PC-3 (cell line): ENCODE results near the gene RSU1. TPM values are rescaled to one million over a fixed set of nuclear protein-coding genes. Genes with fewer than 3 reads are reported as not detected.

Experiments
- ATAC-seq: fragments of 200-7000 bp; cut with Tn5 transposase; 2 replicates; pipeline ENCODE4 v1.9.1; 2020; ENCODE audit warnings: mild to moderate bottlenecking, moderate library complexity
- BruUV-seq: library from RNA; stranded (reverse); fragments of 400-500 nt; replicated peaks from 2 replicates; lab custom pipeline; 2021; lab: Mats Ljungman, UMichigan
- CTCF ChIA-PET: fragments of 300-600 bp; sonication (Branson Sonifier 250); formaldehyde crosslinking; loops from one replicate; lab custom pipeline; 2022; ENCODE audit warnings: antibody characterized with exemption; lab: Charles Lee
- POLR2A ChIA-PET: fragments of 300-600 bp; sonication (Branson Sonifier 250); formaldehyde crosslinking; loops from one replicate; lab custom pipeline; 2022; ENCODE audit warnings: antibody characterized with exemption; ENCODE audit not compliant: unreplicated experiment; lab: Charles Lee
- DNase-seq: peaks from one replicate; pipeline ENCODE4 v3.0.0-alpha.2; 2015
- H2AFZ ChIP-seq: fragments of 300-600 bp; sonication (generic); 2 replicates; pipeline ENCODE4 v1.6.0; 2016; ENCODE audit warnings: antibody characterized with exemption, low read length
- H3F3A ChIP-seq: fragments of 300-600 bp; sonication (generic); one replicate; pipeline ENCODE4 v1.6.0; 2017; ENCODE audit warnings: antibody characterized with exemption, low read length, control low read depth, mild to moderate bottlenecking; ENCODE audit not compliant: unreplicated experiment
- H3K27ac ChIP-seq: fragments of 300-600 bp; sonication (generic); 2 replicates; pipeline ENCODE4 v1.5.1; 2016; ENCODE audit warnings: mild to moderate bottlenecking, low read length
- H3K27me3 ChIP-seq: fragments of 300-600 bp; sonication (generic); 2 replicates; pipeline ENCODE4 v1.6.1; 2016; ENCODE audit warnings: low read length, mixed read lengths
- H3K36me3 ChIP-seq: fragments of 300-600 bp; sonication (generic); 2 replicates; pipeline ENCODE4 v1.6.1; 2016; ENCODE audit warnings: low read depth, mixed run types, low read length, mixed read lengths
- H3K4me1 ChIP-seq: fragments of 300-600 bp; sonication (generic); 2 replicates; pipeline ENCODE4 v1.5.1; 2016; ENCODE audit warnings: low read length; ENCODE audit not compliant: insufficient read depth
- H3K4me2 ChIP-seq: fragments of 300-600 bp; sonication (generic); 2 replicates; pipeline ENCODE4 v1.6.0; 2016; ENCODE audit warnings: low read length
- H3K4me3 ChIP-seq: fragments of 300-600 bp; sonication (generic); 2 replicates; pipeline ENCODE4 v1.5.1; 2016; ENCODE audit warnings: mild to moderate bottlenecking, low read length, mixed read lengths
- H3K79me2 ChIP-seq: fragments of 300-600 bp; sonication (generic); 2 replicates; pipeline ENCODE4 v1.6.1; 2017; ENCODE audit warnings: low read length, mixed read lengths
- H3K9ac ChIP-seq: fragments of 300-600 bp; sonication (generic); 2 replicates; pipeline ENCODE4 v1.6.0; 2016; ENCODE audit warnings: mild to moderate bottlenecking, low read length
- H3K9me2 ChIP-seq: fragments of 300-600 bp; sonication (generic); replicated peaks from 2 replicates; pipeline ENCODE4 v1.6.1; 2016; ENCODE audit warnings: mixed run types, low read length, mixed read lengths
- H3K9me3 ChIP-seq: fragments of 300-600 bp; sonication (generic); 2 replicates; pipeline ENCODE4 v1.6.1; 2016; ENCODE audit warnings: low read length, mixed read lengths
- H4K20me1 ChIP-seq: fragments of 300-600 bp; sonication (generic); 2 replicates; pipeline ENCODE4 v1.6.1; 2016; ENCODE audit warnings: low read length, mixed read lengths
- EZH2 ChIP-seq: fragments of 300-600 bp; sonication (generic); IDR thresholded peaks from one replicate; pipeline ENCODE4 v1.6.1; 2017; ENCODE audit warnings: antibody characterized with exemption, mild to moderate bottlenecking, low read length; ENCODE audit not compliant: unreplicated experiment
- EZH2phosphoT487 ChIP-seq: fragments of 300-600 bp; sonication (generic); IDR thresholded peaks from 2 replicates; pipeline ENCODE4 v1.6.1; 2018; ENCODE audit warnings: mild to moderate bottlenecking, antibody characterized with exemption, low read length, borderline replicate concordance
- intact Hi-C: fragments of 100-400 bp; cut with micrococcal nuclease; formaldehyde crosslinking; loops from 2 replicates; pipeline ENCODE4 v1.9.0; 2023
- total RNA-seq: library from RNA; depleted of rRNA; stranded (reverse); fragments of >200 nt; gene quantifications from 2 replicates; pipeline ENCODE4 v1.2.3, GENCODE V29; 2014
- TF ChIP-seq, protein P1 (sequence below): fragments of 300-600 bp; sonication (generic); conservative IDR thresholded peaks from 2 replicates; pipeline ENCODE4 v1.5.1; 2017; ENCODE audit warnings: antibody characterized with exemption, low read depth, mild to moderate bottlenecking, low read length

RSU1 gene
- total RNA-seq, 1 experiment from 2014 or later, result 21.2 TPM

DNA sequence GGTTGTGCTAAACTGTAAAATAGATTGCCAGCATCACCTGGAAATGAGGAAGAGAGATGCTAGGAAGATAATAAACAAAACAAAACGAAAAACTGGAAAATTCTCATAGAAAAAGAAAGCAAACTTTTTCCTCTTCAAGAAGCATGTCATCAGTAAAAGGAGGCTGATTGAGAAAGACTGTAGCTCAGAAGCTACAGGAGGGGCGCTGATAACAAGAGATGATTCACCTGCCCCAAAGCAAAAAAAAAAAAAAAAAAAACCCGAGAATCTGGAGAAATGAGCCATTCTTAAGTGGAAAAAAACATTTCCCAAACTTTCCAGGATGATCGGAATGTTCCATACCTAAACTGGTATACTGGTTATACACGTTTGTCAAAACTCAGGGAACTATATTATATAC, 165.1 kb downstream of the RSU1 start:
- H3K4me2 ChIP-seq, result no peak overlapping the region
- TF ChIP-seq EZH2phosphoT487, result no peak
- TF ChIP-seq, protein P1, sequence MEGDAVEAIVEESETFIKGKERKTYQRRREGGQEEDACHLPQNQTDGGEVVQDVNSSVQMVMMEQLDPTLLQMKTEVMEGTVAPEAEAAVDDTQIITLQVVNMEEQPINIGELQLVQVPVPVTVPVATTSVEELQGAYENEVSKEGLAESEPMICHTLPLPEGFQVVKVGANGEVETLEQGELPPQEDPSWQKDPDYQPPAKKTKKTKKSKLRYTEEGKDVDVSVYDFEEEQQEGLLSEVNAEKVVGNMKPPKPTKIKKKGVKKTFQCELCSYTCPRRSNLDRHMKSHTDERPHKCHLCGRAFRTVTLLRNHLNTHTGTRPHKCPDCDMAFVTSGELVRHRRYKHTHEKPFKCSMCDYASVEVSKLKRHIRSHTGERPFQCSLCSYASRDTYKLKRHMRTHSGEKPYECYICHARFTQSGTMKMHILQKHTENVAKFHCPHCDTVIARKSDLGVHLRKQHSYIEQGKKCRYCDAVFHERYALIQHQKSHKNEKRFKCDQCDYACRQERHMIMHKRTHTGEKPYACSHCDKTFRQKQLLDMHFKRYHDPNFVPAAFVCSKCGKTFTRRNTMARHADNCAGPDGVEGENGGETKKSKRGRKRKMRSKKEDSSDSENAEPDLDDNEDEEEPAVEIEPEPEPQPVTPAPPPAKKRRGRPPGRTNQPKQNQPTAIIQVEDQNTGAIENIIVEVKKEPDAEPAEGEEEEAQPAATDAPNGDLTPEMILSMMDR, result no peak
- TF ChIP-seq EZH2, result no peak

DNA sequence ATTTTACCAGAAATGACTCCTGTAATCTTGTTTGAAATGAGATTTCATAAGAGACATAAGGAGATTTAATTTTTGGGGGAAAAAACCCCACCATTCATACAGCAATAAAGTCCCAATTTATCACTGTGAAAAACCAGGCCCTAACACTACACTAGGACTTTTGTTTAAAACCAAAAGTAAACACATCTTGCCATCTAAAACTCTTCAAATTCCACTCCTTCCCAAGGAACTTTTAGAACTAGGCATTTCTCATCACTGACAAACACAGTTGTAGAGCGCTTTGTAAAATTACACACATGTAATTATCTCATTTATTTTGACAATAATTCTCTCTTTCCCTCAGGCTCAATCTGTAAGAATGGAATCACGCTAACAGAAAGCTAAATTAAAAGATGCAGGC, 167.5 kb downstream of the RSU1 start:
- TF ChIP-seq EZH2phosphoT487 (no peak), EZH2 (no peak)
- TF ChIP-seq, protein P1, result no peak
- H3F3A ChIP-seq, result no peaks in the 10 kb centered on the region
- intact Hi-C loops, result no loop called here
- BruUV-seq, result no TSS peak
- H3K27ac ChIP-seq, result no peak overlapping the region
- H4K20me1 ChIP-seq, result no peaks in the 10 kb centered on the region
- DNase-seq (no peak), ATAC-seq (no peak)
- H3K9ac ChIP-seq, result no peak overlapping the region
- ChIA-PET CTCF (no interaction called here), POLR2A (no interaction called here)
- no peaks in the 10 kb centered on the region for H3K9me2 ChIP-seq
- H3K36me3 ChIP-seq, result no peaks in the 10 kb centered on the region
- no peaks in the 10 kb centered on the region for H3K27me3 ChIP-seq
- H3K4me2 ChIP-seq, result no peak overlapping the region
- no peak overlapping the region for H2AFZ ChIP-seq
- H3K4me1 ChIP-seq, result no peaks in the 10 kb centered on the region
- H3K9me3 ChIP-seq, result no peaks in the 10 kb centered on the region
- no peak overlapping the region for H3K4me3 ChIP-seq
- no peaks in the 10 kb centered on the region for H3K79me2 ChIP-seq

More for the DNA sequence above, 165.1 kb downstream of the RSU1 start:
- Histone ChIP-seq H3K79me2 (no peaks in the 10 kb centered on the region), H3K36me3 (no peaks in the 10 kb centered on the region), H3K9me3 (no peaks in the 10 kb centered on the region), H3F3A (no peaks in the 10 kb centered on the region), H3K27ac (no peak overlapping the region), H3K4me3 (no peak overlapping the region), H3K9me2 (no peaks in the 10 kb centered on the region), H3K27me3 (no peaks in the 10 kb centered on the region), H3K4me1 (no peaks in the 10 kb centered on the region), H2AFZ (no peak overlapping the region), H4K20me1 (no peaks in the 10 kb centered on the region), H3K9ac (no peak overlapping the region)
- DNase-seq, result no peak
- ChIA-PET POLR2A (no interaction called here), CTCF (no interaction called here)
- ATAC-seq, result no peak; the same call in 1 of the 2 replicates
- intact Hi-C loops, result no loop called here
- BruUV-seq, result no TSS peak

DNA sequence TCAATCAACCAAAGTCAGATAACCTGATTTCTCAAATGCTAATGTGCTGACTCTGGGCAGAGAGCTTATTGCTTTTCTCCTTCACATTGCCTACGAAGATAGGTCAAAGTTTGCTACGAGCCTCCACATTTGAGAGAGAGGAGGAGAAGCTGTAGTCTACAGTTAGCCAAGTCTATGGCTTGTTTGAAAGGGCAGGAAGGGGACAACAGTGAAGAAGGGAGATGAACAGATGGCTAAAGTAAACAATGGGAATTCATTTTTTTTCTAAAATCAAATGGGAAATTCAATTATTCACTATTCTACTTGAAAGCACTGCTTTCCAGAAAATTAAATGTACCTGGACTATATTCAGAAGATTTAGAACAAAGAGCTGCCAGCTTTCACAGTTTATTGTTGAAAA, 168.9 kb downstream of the RSU1 start:
- H2AFZ ChIP-seq, result no peak overlapping the region
- intact Hi-C loops, result no loop called here
- POLR2A ChIA-PET, result no interaction called here

More for the DNA sequence above, 168.9 kb downstream of the RSU1 start:
- Histone ChIP-seq H4K20me1 (no peaks in the 10 kb centered on the region), H3K9me2 (no peaks in the 10 kb centered on the region), H3K27me3 (no peaks in the 10 kb centered on the region), H3K4me2 (no peak overlapping the region), H3K36me3 (no peaks in the 10 kb centered on the region), H3K4me1 (peaks cover 10% of the 10 kb centered on the region), H3K79me2 (no peaks in the 10 kb centered on the region), H3K4me3 (no peak overlapping the region), H3F3A (no peaks in the 10 kb centered on the region), H3K27ac (no peak overlapping the region), H3K9me3 (no peaks in the 10 kb centered on the region), H3K9ac (no peak overlapping the region)
- DNase-seq, result no peak
- CTCF ChIA-PET, result no interaction called here
- no peak for ATAC-seq
- no peak for TF ChIP-seq EZH2
- TF ChIP-seq EZH2phosphoT487, result no peak
- TF ChIP-seq, protein P1, result no peak
- BruUV-seq, result no TSS peak
